Vagina (tissue), 2 donors: ENCODE measurements around the gene KDM3B. TPM values are rescaled to one million over a fixed set of nuclear protein-coding genes. Genes with fewer than 3 reads are reported as not detected.

Source experiments
- DNase-seq, 2 donors: peaks; one replicate each; pipeline ENCODE4 v3.0.0-alpha.2; 2017; ENCODE audit errors: extremely low spot score in 2 of 2
- H3K27ac ChIP-seq: fragments of 200-600 bp; sonication (generic); one replicate; pipeline ENCODE4 v1.5.1; 2019
- H3K27me3 ChIP-seq: fragments of 200-600 bp; sonication (generic); one replicate; pipeline ENCODE4 v1.5.1; 2019
- H3K36me3 ChIP-seq, 2 donors: fragments of 200-600 bp; sonication (generic); one replicate each; pipeline ENCODE4 v1.5.1; 2017 to 2019
- H3K4me1 ChIP-seq: fragments of 200-600 bp; sonication (generic); one replicate; pipeline ENCODE4 v1.5.1; 2019
- H3K4me3 ChIP-seq, 2 donors: fragments of 200-600 bp; sonication (generic); 1 replicate in 1 of 2; 2 replicates in 1 of 2; pipeline ENCODE4 v1.5.1; 2016 to 2019
- H3K9me3 ChIP-seq: fragments of 200-600 bp; sonication (generic); one replicate; pipeline ENCODE4 v1.5.1; 2019
- CTCF ChIP-seq, 3 experiments: fragments of 450-650 bp in 2 of 3; fragments of 200-600 bp in 1 of 3; sonication (generic) in 1 of 3; IDR thresholded peaks; one replicate each; pipeline ENCODE4 v1.5.1; 2017 to 2019; ENCODE audit warnings: antibody characterized with exemption in 3 of 3, mild to moderate bottlenecking in 2 of 3, moderate library complexity in 2 of 3
- POLR2A ChIP-seq, 2 donors: fragments of 450-650 bp; IDR thresholded peaks; one replicate each; pipeline ENCODE4 v1.6.1; 2017; ENCODE audit warnings: antibody characterized with exemption in 2 of 2, mild to moderate bottlenecking in 2 of 2, moderate library complexity in 2 of 2
- POLR2AphosphoS5 ChIP-seq, 2 donors: sonication (generic); formaldehyde crosslinking; IDR thresholded peaks; one replicate each; pipeline ENCODE4 v1.9.0; 2017; ENCODE audit warnings: antibody characterized with exemption in 2 of 2, mild to moderate bottlenecking in 2 of 2, low read depth in 1 of 2; ENCODE audit not compliant: insufficient read depth in 1 of 2
- intact Hi-C: fragments of 100-400 bp; cut with DNase I; formaldehyde crosslinking; loops from one replicate; pipeline ENCODE4 v1.15.1; 2023
- total RNA-seq: library from RNA; depleted of rRNA; stranded (reverse); fragments of >200 nt; gene quantifications from one replicate; pipeline ENCODE4 v1.2.3, GENCODE V29; 2016

The KDM3B gene
- total RNA-seq, 1 donor from 2014 or later = 48.6 TPM

GRCh38 chr5:138468133-138468965 is 115.9 kb downstream of the KDM3B start:
- intact Hi-C loops = no loop called here
- Histone ChIP-seq H3K4me1 (peaks cover 38% of the 10 kb centered on the region), H3K27ac (no peak overlapping the region)

GRCh38 chr5:138468966-138469539 is 116.6 kb downstream of the KDM3B start:
- intact Hi-C loops = no loop called here
- Histone ChIP-seq H3K9me3 (no peaks in the 10 kb centered on the region), H3K36me3 (no peaks in the 10 kb centered on the region), H3K27me3 (no peaks in the 10 kb centered on the region), H3K4me3 (no peak overlapping the region), H3K27ac (no peak overlapping the region), H3K4me1 (peaks cover 34% of the 10 kb centered on the region)
- DNase-seq = no peak
- TF ChIP-seq POLR2AphosphoS5 (IDR thresholded peaks at IDR 0.05; ENCODE audit: insufficient read depth in 1 of 2, low read depth in 1 of 2) (no peak), POLR2A (IDR thresholded peaks at IDR 0.05) (no peak)

More at GRCh38 chr5:138468133-138468965, 115.9 kb downstream of the KDM3B start:
- Histone ChIP-seq H3K9me3 (no peaks in the 10 kb centered on the region), H3K36me3 (no peaks in the 10 kb centered on the region), H3K4me3 (no peak overlapping the region), H3K27me3 (no peaks in the 10 kb centered on the region)
- no peak for TF ChIP-seq CTCF (IDR thresholded peaks at IDR 0.05)
- no peak for DNase-seq

GRCh38 chr5:138469540-138470321 is 117.2 kb downstream of the KDM3B start:
- Histone ChIP-seq H3K4me1 (peaks cover 34% of the 10 kb centered on the region), H3K4me3 (no peak overlapping the region), H3K9me3 (no peaks in the 10 kb centered on the region), H3K27ac (no peak overlapping the region), H3K27me3 (no peaks in the 10 kb centered on the region), H3K36me3 (no peaks in the 10 kb centered on the region)
- DNase-seq = peak in 1 of 2 donors; percentile 86
- intact Hi-C loops = no loop called here
- peak in 1 of 2 donors; percentile 32 for TF ChIP-seq POLR2AphosphoS5 (IDR thresholded peaks at IDR 0.05; ENCODE audit: insufficient read depth in 1 of 2, low read depth in 1 of 2)
- no peak for TF ChIP-seq POLR2A (IDR thresholded peaks at IDR 0.05)

- Histone ChIP-seq H3K4me3 (no peak overlapping the region), H3K36me3 (no peaks in the 10 kb centered on the region), H3K4me1 (peaks cover 34% of the 10 kb centered on the region), H3K27me3 (no peaks in the 10 kb centered on the region), H3K27ac (no peak overlapping the region), H3K9me3 (no peaks in the 10 kb centered on the region)
- TF ChIP-seq POLR2A (IDR thresholded peaks at IDR 0.05) (no peak), POLR2AphosphoS5 (IDR thresholded peaks at IDR 0.05; ENCODE audit: insufficient read depth in 1 of 2, low read depth in 1 of 2) (no peak), CTCF (IDR thresholded peaks at IDR 0.05) (no peak)
- intact Hi-C loops = no loop called here
- no peak for DNase-seq
Measured at GRCh38 chr5:138470322-138471051, 118.0 kb downstream of the KDM3B start.

- DNase-seq = no peak
- TF ChIP-seq CTCF (IDR thresholded peaks at IDR 0.05) (no peak), POLR2A (IDR thresholded peaks at IDR 0.05) (no peak), POLR2AphosphoS5 (IDR thresholded peaks at IDR 0.05; ENCODE audit: insufficient read depth in 1 of 2, low read depth in 1 of 2) (no peak)
- Histone ChIP-seq H3K4me1 (peaks cover 33% of the 10 kb centered on the region), H3K36me3 (no peaks in the 10 kb centered on the region), H3K27me3 (no peaks in the 10 kb centered on the region), H3K4me3 (no peak overlapping the region), H3K27ac (no peak overlapping the region), H3K9me3 (no peaks in the 10 kb centered on the region)
- intact Hi-C loops = no loop called here
Measured at GRCh38 chr5:138471052-138471361, 118.5 kb downstream of the KDM3B start.
